ENCODE measurements around the gene EXT2. TPM values are rescaled to one million over a fixed set of nuclear protein-coding genes. Genes with fewer than 3 reads are reported as not detected.
A peak's percentile ranks its signal among the peaks of the same experiment; 100 is the strongest.

Gene EXT2
- total and polyA plus RNA-seq, 2 of the 13 experiments (the other 11 are each of a cell fraction or from before 2014, with no cell fraction given) = 61.5 to 68.7 TPM

- no peak overlapping the region for H3K9ac ChIP-seq (ENCODE audit: insufficient read depth, low read depth, low read length)
- peaks cover 3 to 21% of the 10 kb centered on the region in 2 experiments; a peak in 4 of 5 replicates for H3K36me3 ChIP-seq (replicated peaks in 1 of 2; ENCODE audit: control insufficient read depth in 1 of 2, insufficient read depth in 2 of 2, low read length in 2 of 2)
- CTCF ChIA-PET (ENCODE audit: low intra/inter-chr PET ratio, low total read pairs) = interaction anchor here (1.8 kb wide), 1 partner anchor 153 kb away, joined by 4 read pairs; no protein-coding TSS in a partner anchor
- no peak for TF ChIP-seq HMGXB4 (CRISPR knock-in tag; IDR thresholded peaks at IDR 0.05; ENCODE audit: borderline replicate concordance in 1 of 2, low read depth in 1 of 2)
- TF ChIP-seq CTCF (CRISPR knock-in tag; IDR thresholded peaks at IDR 0.05) = peak; percentile 60
- TF ChIP-seq YY1 (IDR thresholded peaks at IDR 0.05; ENCODE audit: insufficient read depth, insufficient replicate concordance, low read depth, low read length) = no peak
- peak; percentile 53 for TF ChIP-seq SMC3 (IDR thresholded peaks at IDR 0.05; ENCODE audit: low read length)
- TF ChIP-seq TERF1 (CRISPR knock-in tag; IDR thresholded peaks at IDR 0.05) = no peak
- TF ChIP-seq STAG1 (CRISPR knock-in tag; IDR thresholded peaks at IDR 0.05) = peak; percentile 62
- TF ChIP-seq RAD21 (CRISPR knock-in tag; IDR thresholded peaks at IDR 0.05) = peak; percentile 36; the same call in 1 of the 2 replicates
- peak; percentile 76 for ATAC-seq
- H3K4me3 ChIP-seq (replicated peaks in 1 of 3; ENCODE audit: insufficient read depth in 1 of 3, low read depth in 2 of 3, low read length in 3 of 3) = no peak overlapping the region
- peaks cover 15% of the 10 kb centered on the region for H3K4me1 ChIP-seq (ENCODE audit: insufficient read depth, low read length)
- H3K79me2 ChIP-seq (ENCODE audit: insufficient read depth, low read length) = no peaks in the 10 kb centered on the region
- H3K4me2 ChIP-seq (ENCODE audit: low read depth, low read length) = no peak overlapping the region
- H2AFZ ChIP-seq (ENCODE audit: low read length) = no peak overlapping the region
- in situ Hi-C loops (cut with HindIII; ENCODE audit: extremely low pct_ligation_motif_present, low pct_unique_long_range_greater_than_20kb) (no loop called here), intact Hi-C loops (cut with micrococcal nuclease; ENCODE audit: unreplicated experiment) (no loop called here)
- H3K9me3 ChIP-seq (ENCODE audit: low read length) = no peaks in the 10 kb centered on the region
- BruUV-seq (replicated peaks) = no TSS peak
- no peaks in the 10 kb centered on the region for H3K27me3 ChIP-seq (ENCODE audit: control insufficient read depth in 1 of 2, insufficient read depth in 2 of 2, low read length in 2 of 2)
- no peaks in the 10 kb centered on the region for H4K20me1 ChIP-seq (ENCODE audit: insufficient read depth, low read length)
- peak; percentile 12 for FAIRE-seq
- no peak overlapping the region for H3K27ac ChIP-seq (ENCODE audit: extremely low read length, insufficient read depth, low read length)
- 100% methylated on average over 1 of the region's 1 CpG for WGBS (ENCODE audit: low lambda C conversion rate)
- POLR2A ChIA-PET = no interaction called here
- peak; percentile 17 for DNase-seq (ENCODE audit: low spot score)
These were observed 38.0 kb downstream of the EXT2 start for GRCh38 chr11:44133335-44133946.
